ENCODE measurements around the gene PCDH9.

Gene PCDH9, protein sequence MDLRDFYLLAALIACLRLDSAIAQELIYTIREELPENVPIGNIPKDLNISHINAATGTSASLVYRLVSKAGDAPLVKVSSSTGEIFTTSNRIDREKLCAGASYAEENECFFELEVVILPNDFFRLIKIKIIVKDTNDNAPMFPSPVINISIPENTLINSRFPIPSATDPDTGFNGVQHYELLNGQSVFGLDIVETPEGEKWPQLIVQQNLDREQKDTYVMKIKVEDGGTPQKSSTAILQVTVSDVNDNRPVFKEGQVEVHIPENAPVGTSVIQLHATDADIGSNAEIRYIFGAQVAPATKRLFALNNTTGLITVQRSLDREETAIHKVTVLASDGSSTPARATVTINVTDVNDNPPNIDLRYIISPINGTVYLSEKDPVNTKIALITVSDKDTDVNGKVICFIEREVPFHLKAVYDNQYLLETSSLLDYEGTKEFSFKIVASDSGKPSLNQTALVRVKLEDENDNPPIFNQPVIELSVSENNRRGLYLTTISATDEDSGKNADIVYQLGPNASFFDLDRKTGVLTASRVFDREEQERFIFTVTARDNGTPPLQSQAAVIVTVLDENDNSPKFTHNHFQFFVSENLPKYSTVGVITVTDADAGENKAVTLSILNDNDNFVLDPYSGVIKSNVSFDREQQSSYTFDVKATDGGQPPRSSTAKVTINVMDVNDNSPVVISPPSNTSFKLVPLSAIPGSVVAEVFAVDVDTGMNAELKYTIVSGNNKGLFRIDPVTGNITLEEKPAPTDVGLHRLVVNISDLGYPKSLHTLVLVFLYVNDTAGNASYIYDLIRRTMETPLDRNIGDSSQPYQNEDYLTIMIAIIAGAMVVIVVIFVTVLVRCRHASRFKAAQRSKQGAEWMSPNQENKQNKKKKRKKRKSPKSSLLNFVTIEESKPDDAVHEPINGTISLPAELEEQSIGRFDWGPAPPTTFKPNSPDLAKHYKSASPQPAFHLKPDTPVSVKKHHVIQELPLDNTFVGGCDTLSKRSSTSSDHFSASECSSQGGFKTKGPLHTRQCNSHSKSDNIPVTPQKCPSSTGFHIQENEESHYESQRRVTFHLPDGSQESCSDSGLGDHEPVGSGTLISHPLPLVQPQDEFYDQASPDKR (N-terminal part only)

DNA sequence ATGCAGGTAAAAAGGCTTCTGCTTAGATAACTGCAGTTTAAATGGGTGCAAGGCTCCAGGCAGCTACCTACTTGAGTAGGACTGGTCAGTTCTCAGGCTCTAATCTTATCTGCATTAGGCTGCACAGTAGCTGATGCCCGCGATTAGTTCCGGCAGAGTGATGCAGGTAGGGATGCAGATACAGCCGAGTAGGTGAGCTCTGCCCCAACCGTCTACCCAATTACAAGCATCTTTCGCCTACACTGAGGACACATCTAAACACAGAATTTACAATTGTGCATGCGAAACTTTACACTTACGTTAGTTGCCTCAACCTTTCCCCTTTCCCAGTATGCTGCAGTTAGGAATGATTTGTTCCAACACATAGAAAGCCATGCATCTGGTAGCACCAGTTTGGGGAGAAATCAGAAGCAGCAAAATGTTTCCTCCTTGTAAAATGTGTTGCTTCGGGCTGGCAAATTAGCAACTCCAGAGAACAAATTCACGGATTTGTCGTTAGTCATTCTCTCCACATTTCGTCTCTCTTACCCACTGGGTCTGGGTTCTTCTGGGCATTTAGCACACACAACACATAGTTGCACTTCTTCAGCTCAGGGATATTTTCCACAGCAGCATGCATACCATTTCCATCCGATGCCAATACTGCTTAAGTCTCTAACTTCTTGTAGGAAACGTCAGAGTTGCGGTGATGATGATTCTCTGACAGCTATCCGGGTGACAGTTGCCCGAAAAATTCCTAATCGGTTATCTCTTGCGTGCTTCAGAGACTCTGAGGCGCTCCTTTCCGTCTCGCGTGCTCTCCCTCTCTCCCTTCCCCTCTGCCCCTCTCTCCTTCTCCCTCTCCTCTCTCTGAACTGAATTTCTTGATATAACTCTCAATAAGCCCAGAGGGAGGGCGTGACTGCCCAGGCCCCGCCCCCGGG, at the start of gene PCDH9:
TSS of gene PCDH9 (minus strand) at position 856 of the 923 bp plus-strand sequence. CDS start 1,896 bp downstream, outside the sequence.
- DNase-seq (ENCODE audit: low read depth in 2 of 2): no peak

DNA sequence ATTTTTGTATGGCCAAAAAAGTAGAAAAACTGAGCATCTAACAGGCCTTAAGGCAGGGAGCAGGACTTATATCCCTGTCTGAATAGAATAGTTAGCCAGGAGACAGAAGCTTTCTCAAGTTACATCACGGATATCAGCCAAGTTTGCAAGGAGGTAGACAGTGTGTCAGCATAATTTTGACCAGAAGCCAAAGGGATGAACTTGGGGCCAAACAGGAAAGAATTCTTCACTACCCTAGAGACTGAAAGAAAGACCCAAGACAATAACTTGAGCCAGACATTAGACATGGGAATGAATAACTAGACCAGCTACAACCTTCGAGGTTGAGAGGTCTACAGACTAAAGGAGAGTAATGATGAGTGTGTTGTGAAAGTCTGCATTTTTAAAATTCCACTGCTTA, 48.1 kb upstream of the PCDH9 start:
- DNase-seq (ENCODE audit: low read depth in 2 of 2): no peak

DNA sequence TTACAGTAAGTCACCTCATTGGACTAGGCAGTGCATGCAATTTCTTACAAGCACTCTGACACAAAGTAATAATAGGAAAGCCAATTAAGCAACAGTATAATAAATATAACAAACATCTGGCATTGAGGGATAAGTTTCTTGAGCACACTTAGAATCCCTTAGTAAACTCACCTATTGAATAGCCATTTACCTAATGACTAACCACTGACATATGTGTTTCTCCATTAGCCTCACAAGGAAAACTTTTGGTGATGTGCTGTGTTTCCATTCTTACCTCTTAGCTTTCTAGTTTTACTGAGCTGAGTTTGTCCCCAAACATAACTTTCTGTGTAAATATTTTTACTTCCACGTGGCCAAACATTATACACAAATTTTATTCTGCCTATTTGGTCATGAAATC, 47.4 kb upstream of the PCDH9 start:
- no peak for DNase-seq (ENCODE audit: low read depth in 2 of 2)

DNA sequence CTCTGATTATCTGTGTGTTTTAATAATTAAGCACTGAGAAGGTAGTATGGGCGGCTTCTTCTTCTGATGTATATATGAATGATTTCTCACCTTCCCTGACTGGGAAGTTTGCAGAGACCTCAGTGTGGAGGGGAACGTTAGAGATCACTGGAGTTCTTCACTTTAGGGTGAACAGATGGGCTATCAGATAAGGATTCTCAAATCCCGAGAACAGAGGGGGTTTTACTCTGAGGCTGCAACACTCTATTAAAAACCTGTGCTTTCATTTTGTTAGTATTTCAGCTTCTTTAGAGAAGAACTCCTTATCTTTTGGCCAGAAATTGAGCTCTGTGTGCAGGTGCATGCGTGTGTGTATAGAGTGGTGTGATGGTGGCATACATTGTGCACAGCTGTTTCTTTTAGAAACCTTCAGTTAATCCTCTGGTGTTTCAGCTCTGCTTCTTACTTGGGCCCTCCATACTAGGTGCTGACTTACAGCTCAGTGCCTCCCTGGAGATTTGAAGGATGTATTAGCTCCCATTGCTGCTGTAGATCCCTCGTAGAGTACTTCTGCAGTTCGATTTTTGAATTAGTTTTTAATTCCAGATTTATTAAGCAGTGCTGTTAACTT, 45.3 kb upstream of the PCDH9 start:
- DNase-seq (ENCODE audit: low read depth in 2 of 2): no peak

DNA sequence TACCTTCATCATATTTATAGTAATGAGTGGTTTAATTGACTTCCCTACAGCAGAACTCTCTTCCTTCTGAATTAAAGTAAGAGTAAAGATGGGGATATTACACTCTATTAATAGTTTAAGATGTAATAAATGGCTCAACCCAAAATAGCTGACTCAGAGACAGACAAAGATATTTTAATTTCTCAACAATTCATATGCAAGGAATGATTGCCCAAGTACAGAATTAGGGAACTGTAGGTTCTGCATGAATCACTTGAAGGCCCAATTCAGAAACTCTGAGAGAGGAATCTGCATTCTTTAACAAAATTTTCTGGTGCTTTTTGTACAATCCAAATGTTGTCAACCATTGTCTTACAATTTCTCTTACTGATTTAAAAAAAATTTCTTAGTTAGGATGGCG, 42.9 kb upstream of the PCDH9 start:
- DNase-seq (ENCODE audit: low read depth in 2 of 2): no peak

DNA sequence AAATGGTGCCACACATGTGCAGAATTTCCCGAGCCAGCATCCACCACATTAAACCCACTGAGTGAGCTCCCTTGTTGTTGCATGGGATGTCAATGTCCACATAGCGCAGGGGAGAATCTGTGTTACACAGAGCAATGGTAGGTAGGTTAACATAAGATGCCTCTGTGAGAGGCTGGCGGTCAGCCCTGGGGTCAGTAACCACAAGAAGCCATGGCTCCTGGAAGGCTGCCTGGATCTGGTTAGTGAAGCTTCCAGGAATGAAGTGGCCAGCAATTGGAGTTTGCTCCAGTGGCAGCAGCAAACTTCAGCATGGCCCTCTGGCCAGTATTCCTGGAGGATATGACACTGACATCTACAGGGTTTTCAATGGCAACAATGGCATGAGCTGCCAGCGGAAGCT, 37.0 kb upstream of the PCDH9 start:
- no peak for DNase-seq (ENCODE audit: low read depth in 2 of 2)

DNA sequence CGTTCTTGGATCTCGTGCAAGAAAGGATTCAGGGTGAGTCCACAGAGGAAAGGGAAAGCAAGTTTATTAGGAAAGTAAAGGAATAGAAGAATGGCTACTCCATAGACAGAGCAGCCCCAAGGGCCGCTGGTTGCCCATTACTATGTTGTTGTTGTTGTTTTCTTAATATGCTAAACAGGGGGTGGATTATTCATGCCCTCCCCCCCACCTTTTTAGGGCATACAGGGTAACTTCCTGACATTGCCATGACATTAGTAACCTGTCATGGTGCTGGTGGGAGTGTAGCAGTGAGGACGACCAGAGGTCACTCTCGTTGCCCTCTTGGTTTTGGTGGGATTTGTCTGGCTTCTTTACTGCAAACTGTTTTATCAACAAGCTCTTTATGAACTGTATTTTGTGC, 29.1 kb upstream of the PCDH9 start:
- DNase-seq (ENCODE audit: low read depth in 2 of 2): no peak

DNA sequence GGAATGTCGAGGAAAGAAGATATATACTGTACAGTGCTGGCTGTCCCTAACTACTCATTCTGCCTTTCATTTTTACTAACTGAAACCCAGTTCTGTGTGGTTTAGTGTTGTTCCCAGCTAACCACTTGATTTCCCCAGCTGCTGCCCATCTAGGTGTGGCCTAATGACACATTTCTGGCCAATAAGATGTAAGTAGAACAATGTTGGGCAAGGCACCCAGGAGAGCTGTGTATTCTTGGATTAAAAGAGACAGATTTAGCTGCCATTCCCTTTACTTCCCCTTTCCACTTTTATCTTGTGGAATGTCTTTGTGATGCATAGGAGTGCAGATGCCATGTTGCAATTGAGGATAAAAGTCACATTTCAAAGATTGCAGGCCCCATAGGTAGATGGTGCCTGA, 28.3 kb upstream of the PCDH9 start:
- DNase-seq (ENCODE audit: low read depth in 2 of 2): no peak

DNA sequence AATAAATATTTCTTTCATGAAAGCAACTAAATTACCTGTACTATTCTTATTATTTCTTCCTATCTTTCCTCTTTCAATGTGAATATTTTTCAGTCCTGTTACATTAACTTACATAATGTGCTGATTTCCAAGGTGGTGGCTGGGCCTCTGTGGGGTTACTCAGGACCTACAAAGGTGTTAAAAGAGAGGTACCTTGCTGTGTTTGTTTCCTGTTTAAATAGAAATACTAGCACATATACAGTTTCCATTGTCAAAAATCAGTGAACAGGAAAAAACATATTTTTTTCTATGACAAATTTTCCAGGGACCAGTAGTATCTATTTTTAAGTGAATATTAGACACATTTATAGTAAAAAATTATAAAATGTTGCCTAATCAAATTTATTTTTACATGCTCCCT, 8.7 kb upstream of the PCDH9 start:
- no peak for DNase-seq (ENCODE audit: low read depth in 2 of 2)

DNA sequence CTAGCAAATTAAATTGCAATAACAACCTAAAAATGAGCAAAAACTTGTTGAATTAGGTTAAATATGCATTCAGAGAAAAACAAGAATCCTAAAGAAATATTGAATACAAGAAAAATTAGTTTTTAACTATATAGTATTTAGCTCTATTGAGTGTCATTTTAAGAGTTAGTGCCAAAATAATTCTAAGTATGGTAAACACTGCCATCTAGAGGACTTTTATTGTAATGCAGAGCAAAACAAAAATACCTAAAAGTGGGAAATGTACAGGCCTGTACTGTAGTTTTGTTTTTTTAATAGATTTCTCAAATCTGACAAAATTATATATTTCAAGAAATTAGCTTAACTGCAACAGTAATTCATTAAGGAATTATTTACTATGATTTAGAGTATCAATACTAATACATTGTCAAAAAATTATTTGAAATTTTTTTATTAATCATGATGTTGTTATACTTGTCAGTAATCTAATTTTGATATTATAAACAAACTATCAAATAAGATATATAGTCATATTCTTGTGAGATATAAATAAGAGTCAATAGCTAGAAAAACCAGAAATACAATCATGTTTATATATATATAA, 8.2 kb upstream of the PCDH9 start:
- DNase-seq (ENCODE audit: low read depth in 2 of 2): no peak

DNA sequence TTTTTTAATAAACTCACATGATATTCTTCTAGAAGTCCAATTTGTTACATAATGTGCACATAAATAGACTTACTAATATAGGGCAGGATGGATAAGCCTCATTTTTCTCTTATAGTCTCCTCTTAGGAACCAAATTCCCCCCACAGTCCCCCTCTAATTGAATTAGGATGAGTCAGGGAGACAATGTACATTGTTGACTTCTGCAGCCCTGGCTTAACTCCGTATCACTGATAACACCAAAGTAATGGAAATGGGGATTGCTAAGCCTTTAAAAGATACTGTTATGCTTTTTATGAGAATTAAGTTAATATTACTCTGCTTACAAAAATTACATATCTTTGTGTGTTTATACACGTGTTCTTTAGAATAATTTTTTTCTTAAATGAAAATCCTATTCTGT, 5.1 kb upstream of the PCDH9 start:
- DNase-seq (ENCODE audit: low read depth in 2 of 2): no peak

DNA sequence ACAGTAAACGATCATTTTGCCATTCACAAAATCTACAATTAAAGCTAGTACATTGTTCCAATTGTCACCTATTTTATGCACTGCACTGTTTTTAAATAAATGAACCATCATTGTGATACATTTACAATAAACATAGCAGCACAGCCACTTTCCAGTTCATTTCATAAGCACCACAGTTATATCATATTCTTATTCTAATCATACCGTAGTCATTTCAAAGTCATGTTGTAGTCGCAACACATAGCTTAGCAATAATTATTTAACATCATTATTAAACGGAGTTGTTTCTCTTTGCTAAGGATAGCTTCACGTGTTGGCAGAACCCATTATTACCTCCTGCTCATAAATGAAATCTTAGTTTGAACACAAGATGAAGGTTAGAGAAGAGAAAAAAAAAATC, 2.2 kb upstream of the PCDH9 start:
- DNase-seq (ENCODE audit: low read depth in 2 of 2): no peak

DNA sequence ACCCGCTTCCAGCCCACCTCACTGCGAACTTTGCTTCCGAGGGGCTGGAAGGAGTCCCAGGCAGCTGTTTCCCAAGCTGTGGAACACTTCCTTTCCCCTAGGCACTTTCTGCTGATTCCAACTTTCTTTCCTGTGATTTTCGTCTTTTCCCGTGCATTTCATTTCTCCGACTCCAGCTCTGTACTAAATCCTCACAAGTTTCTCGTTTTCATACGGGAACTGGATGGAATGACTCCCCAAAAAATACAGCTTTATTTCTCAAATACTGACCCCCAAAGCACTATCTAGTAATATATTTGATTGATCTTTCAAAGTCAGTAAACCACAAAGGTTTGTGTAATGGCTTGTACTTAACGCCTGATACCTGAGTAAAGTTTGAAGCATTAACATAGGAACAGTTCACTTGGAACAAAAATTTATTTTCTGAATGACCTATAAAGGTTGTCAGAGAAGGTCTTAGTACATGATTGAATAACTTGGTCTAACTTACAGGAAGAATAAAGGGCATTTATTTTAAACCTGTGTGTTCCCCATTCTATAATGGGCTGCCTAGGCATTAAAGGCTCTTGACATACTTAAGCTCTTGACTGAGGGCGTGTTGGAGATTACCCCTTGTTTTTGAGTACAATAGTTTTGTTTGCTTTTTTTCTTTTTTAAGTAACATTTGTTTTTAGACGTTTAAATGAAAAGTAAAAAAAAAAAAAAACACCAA, 1.3 kb upstream of the PCDH9 start:
- DNase-seq (ENCODE audit: low read depth in 2 of 2): no peak

DNA sequence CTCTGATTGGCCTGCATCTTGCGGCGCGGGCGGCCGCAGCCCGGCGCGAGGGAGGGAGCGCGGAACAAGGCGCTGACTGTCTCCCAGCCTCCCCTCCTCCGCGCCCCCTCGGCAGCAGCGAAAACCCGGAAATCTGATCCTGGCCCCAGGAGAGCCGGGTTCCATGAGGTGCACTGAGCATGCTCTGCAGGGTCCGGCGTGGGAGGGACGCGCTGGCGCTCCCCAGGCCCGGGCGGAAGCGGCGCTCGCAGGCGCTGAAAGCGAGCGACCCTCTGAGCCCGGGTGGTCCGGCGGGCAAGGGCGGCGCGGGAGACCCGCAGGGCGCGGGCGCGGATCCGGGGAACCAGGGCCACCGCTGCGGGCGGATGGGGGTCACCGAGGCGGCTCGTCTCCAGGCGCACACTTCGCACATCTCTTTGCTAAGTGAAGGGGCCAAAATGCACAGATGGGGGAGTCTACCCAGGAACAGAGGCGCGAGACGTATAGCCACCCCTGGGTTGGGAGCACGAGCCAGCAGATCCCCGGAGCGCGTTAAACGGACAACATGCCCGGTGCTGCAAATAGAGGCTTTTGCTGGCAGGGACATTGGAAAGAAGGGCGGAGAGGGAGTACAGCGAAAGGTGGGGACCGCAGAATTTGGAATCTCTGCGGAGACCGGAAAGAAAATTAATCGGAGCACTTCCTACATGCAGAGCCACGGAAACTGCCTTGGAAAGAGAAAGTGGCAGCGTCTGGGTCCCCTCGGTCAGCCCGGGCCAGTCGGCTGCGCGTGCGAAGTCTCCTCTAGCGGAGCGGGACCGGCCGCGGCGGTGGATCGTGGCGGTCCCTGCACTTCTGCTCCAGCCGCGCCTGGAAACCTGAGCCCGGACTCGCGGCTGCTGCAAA, 510 bp upstream of the PCDH9 start:
- peak; percentile 46 to 58 for DNase-seq (ENCODE audit: low read depth in 2 of 2)

DNA sequence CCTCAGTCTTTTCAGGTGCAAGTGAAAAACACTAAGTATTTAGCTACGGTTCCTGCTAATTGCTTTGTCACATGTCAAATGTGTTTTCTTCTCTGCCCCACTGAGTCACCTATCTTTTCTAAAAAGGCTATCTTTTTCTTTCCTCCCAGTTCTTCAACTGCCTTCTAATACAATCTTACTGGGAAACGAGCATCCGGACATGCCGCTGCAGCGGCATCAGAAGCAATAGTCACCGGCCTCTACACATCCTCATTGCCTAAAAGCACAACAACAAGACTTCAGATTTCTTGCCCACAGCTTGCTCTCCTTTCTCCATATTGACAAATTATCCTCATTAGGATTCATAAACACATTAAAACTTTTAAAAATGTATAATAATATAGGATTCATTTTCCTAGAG, 1.2 kb downstream of the PCDH9 start:
- no peak for DNase-seq (ENCODE audit: low read depth in 2 of 2)

DNA sequence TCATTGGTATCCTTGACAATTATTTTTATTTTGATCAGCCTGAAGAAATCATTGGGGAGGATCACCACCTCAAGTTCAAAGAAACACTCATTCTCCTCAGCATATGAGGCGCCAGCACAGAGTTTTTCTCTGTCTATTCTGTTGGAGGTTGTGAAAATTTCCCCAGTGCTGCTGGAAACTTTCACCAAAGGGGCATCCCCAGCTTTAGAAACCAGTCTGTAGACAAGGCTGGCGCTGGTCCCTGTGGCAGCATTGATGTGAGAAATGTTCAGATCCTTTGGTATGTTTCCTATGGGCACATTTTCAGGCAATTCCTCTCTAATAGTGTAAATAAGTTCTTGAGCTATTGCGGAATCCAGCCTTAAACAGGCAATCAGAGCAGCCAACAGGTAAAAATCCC, 2.1 kb downstream of the PCDH9 start:
- DNase-seq (ENCODE audit: low read depth in 2 of 2): no peak

DNA sequence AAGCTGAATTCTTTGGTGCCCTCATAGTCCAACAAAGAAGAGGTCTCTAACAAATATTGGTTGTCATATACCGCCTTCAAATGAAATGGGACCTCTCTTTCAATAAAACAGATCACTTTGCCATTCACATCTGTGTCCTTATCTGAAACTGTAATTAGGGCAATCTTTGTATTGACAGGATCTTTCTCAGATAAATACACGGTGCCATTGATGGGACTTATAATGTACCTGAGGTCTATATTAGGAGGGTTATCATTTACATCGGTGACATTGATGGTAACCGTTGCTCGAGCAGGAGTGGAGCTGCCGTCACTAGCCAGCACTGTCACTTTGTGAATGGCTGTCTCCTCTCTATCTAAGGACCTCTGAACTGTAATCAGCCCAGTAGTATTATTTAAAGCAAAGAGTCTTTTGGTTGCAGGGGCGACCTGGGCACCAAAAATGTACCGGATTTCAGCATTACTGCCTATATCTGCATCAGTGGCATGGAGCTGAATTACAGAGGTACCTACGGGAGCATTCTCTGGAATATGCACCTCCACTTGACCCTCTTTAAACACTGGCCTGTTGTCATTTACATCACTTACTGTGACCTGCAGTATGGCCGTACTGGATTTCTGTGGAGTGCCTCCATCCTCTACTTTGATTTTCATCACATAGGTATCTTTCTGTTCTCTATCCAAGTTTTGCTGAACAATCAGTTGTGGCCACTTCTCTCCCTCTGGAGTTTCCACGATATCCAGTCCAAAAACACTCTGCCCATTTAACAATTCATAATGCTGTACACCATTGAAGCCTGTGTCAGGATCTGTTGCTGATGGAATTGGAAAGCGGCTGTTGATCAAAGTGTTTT, 2.8 kb downstream of the PCDH9 start:
- DNase-seq (ENCODE audit: low read depth in 2 of 2): no peak

DNA sequence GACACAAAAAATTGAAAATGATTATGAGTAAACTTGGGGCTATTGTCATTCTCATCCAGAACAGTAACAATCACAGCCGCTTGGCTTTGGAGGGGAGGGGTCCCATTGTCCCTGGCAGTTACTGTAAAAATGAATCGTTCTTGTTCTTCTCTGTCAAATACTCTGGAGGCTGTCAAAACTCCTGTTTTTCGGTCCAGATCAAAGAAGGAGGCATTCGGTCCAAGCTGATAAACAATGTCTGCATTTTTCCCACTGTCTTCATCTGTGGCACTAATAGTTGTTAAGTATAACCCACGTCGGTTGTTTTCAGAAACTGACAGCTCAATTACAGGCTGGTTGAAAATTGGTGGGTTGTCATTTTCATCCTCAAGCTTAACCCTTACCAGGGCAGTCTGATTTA, 3.4 kb downstream of the PCDH9 start:
- no peak for DNase-seq (ENCODE audit: low read depth in 2 of 2)
